ENCODE results near the gene SLC22A24.
"Not testable (repeated sequence)": the region's sequence is repeated elsewhere in the genome, so short reads cannot be mapped to it uniquely, and the experiment has no call there.

SLC22A24 gene

GRCh38 chr11:63144121-63144520 lies at the start of gene SLC22A24:
SLC22A24 (minus strand) TSS chr11:63144221; CDS start chr11:63143779, 442 bp downstream.
- DNase-seq: no peak

GRCh38 chr11:63180536-63180935 lies 36.5 kb upstream of the SLC22A24 start:
- DNase-seq: no peak

- no peak for DNase-seq
Measured at GRCh38 chr11:63179432-63180041, 35.5 kb upstream of the SLC22A24 start.

- DNase-seq: no peak
Measured at GRCh38 chr11:63177872-63178271, 33.9 kb upstream of the SLC22A24 start.

GRCh38 chr11:63165706-63166310 lies 21.8 kb upstream of the SLC22A24 start:
- DNase-seq: no peak

- no peak for DNase-seq
Measured at GRCh38 chr11:63155794-63156193, 11.8 kb upstream of the SLC22A24 start.

GRCh38 chr11:63146581-63146980 lies 2.6 kb upstream of the SLC22A24 start:
- no peak for DNase-seq

- DNase-seq: no peak
Measured at GRCh38 chr11:63142459-63142858, 1.6 kb downstream of the SLC22A24 start.

GRCh38 chr11:63132985-63133775 lies 10.8 kb downstream of the SLC22A24 start:
- DNase-seq: no peak

GRCh38 chr11:63099555-63099954 lies 44.5 kb downstream of the SLC22A24 start:
- DNase-seq: no peak

- DNase-seq: no peak
Measured at GRCh38 chr11:63080682-63081081, 63.3 kb downstream of the SLC22A24 start.

- DNase-seq: not testable (repeated sequence)
Measured at GRCh38 chr11:63046203-63046602, 97.8 kb downstream of the SLC22A24 start.

GRCh38 chr11:63042596-63042995 lies 101.4 kb downstream of the SLC22A24 start:
- DNase-seq: no peak

GRCh38 chr11:63032457-63032856 lies 111.6 kb downstream of the SLC22A24 start:
- DNase-seq: no peak
